Measurements from ENCODE around the gene ARL4C.

DNA sequence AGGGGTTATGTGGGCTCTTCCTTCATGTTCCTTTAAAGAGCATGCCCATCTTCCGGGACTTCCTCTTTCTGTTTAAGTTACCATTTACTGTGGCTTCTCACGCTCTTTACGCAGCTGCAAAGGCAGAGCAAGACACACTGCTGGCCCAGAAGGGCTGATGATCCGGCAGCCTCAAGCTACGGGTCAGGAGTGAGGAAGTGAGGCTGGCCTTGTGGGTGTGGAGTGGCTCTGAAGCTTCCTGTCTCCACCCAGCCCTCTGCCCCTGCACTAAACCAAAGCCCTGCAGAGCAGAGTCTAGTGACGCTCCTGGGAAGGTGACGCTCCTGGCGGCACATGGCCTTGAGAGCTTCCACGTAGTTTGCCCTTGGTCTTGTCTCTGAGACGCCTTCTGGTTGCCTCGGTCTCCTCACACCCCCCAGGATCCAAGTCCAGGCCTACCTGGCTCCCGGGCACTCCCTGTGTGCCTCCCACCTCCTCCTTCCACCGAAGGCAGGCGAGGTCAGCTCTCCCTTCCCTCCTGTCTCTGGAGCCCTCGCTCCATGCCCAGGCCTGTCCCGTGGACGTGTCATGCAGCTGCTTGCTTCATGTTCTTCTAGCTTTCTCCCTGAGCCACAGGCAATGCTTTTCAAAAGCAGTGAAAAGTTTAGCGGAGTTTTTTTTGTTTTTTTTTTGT lies 50.3 kb downstream of the ARL4C start:
- TF ChIP-seq, protein P1, sequence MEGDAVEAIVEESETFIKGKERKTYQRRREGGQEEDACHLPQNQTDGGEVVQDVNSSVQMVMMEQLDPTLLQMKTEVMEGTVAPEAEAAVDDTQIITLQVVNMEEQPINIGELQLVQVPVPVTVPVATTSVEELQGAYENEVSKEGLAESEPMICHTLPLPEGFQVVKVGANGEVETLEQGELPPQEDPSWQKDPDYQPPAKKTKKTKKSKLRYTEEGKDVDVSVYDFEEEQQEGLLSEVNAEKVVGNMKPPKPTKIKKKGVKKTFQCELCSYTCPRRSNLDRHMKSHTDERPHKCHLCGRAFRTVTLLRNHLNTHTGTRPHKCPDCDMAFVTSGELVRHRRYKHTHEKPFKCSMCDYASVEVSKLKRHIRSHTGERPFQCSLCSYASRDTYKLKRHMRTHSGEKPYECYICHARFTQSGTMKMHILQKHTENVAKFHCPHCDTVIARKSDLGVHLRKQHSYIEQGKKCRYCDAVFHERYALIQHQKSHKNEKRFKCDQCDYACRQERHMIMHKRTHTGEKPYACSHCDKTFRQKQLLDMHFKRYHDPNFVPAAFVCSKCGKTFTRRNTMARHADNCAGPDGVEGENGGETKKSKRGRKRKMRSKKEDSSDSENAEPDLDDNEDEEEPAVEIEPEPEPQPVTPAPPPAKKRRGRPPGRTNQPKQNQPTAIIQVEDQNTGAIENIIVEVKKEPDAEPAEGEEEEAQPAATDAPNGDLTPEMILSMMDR (IDR thresholded peaks at IDR 0.05): no peak
- no peak for TF ChIP-seq POLR2A (IDR thresholded peaks at IDR 0.05)

All from lower leg skin (tissue), 3 donors.